HG03045 (cell line): ENCODE data around the gene CKB.

ENCODE experiments used
- ATAC-seq: cut with Tn5 transposase; IDR thresholded peaks from one replicate; pipeline ENCODE4 v1.9.1; 2021; ENCODE audit warnings: mild to moderate bottlenecking, moderate library complexity; ENCODE audit not compliant: unreplicated experiment

The CKB gene

DNA sequence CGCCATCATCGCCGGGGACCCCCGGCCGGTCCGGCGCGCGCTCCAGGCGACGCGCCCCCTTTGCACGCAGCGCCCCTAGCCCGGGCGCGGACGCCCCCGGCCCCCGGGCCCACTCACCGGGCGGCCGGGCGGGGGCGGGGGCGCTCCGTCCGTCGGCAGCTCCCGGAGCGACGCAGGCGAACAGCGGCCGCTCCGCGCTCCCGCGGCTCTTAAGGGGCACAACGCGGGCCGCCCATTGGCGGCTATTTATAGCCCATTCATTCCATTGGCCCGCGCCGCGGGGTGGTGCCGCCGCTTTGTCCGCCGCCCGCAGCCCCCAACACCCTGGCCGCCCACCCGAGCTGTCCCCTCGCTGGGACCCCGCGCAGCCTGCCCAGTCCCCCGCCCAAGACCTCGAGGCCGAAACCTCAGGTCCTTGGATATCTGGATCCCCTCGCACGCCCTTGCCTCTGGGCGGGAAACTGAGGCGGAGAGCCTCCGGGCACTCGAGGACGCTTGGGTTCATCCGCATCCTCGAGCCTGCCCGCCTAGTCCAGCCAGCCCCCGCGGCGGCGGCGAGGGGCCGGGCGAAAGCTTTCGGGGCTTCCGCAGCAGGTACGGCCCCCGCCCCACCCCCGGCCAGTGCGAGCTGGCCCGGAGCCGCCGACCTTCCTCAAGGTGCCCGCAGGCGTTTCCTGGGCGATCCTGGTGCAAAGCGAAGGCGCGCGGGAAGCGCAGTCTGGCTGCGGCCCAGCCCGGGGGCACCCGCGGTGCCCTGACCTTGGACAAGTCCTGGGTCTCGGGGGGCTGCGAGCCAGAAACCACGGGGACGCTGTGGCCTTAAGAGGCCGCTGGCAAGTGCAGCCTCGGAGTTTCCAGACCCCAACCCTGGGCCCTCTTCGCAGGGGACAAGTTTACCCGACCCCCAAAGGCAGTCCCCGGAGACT is at the start of gene CKB:
CKB (minus strand) TSS at position 182 of the 926 bp plus-strand sequence. CDS start 337 bp downstream, outside the sequence.
- no peak for ATAC-seq

DNA sequence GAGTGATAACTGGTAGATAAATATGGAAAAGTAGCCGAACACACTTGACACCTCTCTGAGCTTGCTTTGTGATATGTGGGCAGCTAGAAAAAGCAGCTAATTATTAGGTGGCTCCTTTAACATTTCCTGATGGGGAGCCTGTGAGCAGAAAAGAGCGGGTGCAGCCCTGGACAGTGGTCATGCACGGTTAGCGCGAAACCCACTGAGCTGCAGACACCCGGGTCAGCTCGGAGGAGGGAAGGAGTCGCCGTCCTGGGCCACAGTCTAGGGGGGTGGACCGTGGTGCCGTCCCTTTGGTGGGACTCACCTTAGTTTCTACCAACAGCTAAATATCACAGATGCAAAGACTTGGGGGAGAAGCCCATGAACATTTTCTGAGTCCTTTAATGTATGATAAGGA is 46.8 kb upstream of the CKB start:
- ATAC-seq = no peak

DNA sequence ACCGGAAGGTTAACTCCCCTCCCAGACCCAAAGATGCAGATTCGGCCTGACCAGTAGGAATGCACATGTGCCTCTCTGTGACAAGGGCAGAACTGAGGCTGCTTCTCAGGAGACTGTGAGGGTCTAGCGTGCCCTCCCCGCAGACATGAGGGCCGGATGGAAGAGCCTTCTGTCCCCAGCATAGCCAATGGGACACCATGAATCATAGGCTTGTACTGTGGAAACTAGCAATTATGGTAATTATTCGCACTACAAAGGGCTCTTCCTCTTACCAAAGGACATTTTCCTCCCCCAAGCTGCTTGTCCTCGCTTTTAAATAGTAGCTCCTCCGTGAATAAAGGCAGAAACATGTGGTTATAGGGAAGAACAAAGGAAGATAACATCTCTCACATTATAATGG is 46.3 kb upstream of the CKB start:
- ATAC-seq = no peak

DNA sequence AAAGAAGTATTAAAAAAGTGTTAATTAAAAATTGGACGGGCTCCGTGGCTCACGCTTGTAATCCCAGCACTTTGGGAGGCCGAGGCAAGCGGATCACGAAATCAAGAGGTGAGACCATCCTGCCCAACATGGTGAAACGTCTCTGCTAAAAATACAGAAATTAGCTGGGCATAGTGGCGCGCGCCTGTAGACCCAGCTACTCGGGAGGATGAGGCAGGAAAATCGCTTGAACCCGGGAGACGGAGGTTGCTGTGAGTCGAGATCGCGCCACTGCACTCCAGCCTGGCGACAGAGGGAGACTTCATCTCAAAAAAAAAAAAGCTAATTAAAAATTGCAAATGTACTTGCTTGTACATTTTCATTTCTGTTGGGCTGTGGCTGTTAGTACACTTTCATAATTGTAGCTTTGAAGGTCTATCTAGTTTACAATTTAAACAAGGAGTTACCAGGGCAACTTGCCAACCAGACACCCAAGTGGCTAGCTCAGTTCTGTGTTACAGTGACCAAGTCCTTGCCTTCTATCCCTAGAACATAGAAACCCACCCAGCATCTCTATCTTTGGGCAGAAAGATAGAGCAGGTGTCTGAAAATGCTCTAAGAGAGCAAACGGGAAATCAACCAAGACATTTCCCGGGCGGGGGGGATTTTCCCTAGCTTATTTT is 41.3 kb upstream of the CKB start:
- no peak for ATAC-seq

DNA sequence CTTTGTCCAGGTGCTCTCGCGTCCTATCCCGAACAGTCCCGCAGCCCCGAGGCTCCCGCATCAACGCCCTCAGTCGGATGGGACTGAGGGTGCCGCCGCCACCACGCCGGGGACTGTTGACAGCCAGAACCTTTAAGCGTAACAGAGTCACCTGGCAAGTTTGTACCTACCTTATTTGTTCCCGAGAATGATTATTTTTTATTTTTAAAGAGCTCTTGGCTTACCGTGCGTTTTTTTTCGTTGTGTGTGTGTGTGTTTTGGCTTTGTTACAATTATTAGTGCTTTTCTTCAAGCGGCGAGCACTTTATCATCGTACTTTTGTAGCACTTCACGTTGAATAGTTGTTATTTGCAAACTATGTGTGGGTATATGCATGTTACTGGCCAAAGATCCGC is 40.6 kb upstream of the CKB start:
- no peak for ATAC-seq

DNA sequence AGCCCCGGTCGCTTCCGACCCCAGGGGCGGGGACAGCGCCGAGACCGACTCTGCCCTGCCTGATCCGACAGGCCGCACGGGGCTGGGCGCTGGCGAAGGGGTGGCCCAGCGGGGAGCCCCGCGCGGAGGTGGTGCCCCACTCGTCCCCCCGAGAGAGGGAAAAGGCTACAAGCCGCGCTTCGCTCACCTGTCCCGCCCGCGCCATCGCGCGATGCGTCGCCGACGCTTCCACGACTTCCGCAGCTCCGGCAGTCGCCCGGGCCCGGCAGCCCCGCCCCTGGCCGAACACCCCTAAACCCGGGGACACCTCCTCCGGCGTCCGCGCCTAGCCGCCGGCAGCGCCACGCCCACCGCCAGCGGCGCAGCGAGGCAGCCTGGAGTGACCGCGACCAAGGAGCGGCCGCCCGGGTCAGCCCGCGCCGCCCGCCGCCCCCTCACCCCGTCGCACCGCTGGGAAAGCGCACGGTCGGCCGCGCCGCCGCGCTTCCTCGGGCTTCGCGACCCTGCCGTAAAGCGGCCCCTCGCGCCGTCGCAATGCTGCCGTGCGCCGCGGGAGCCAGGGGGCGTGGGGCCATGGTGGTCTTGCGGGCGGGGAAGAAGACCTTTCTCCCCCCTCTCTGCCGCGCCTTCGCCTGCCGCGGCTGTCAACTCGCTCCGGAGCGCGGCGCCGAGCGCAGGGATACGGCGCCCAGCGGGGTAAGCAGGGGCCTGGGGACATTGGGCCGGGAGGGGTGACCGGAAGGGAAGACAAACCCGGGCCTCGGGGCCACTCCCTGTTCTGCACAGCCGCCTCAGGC is 40.0 kb upstream of the CKB start, which contains the start of the genes BAG5 and COA8:
BAG5 (minus strand) TSS at position 229 of the 797 bp plus-strand sequence. CDS start 1,493 bp downstream, outside the sequence.
COA8 (plus strand) TSS at position 532 of the 797 bp plus-strand sequence; CDS start at position 574, 42 bp downstream.
- ATAC-seq = peak; percentile 68

DNA sequence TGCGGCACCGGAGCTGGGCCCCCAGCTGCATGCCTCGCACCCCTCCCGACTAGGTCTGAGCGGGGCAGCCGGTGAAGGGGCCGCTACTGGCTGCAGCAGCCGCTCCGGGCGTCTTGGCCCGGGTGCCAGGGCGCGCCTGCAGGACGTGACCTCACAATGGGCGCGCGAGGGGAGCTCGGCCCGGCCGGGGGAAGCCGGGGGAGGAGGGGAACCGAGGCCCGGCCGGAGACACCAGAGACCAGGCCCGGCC is 39.5 kb upstream of the CKB start:
- no peak for ATAC-seq

DNA sequence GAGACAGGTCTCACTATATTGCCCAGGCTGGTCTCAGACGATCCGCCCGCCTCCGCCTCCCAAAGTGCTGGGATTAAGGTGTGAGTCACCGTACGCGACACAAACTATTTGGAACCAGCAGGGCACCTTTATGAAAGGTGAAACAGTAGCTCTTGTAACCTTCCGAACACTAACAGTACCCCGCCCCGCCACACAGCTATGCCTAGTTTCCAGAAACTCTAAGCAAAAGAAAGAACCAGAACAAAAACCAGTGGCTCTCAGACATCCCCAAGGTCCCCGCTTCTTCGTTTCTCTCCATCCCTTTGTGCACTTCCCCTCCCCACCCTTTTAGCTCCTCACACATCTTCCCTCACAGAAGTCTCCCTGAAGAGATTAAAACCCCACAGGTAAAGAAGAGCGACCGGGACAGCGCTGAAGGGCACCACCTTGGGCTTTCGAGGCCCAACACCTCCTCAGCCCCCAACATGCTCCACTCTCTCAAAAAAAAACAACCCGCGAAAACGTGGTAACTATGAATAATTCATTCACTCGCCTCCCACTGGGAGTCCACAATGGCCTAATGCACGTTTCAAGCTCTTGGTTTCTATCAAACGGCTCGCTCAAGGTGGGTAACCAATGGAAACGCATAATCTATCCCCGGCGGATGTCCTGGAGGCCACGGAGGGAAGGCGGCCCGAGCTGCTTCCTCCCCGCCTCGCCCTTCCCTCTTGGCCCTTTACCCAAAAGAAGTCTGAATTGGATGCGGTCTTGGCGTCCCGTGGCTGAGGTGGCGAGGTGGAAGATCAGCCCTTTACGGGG is 39.0 kb upstream of the CKB start:
- ATAC-seq = peak; percentile 23

DNA sequence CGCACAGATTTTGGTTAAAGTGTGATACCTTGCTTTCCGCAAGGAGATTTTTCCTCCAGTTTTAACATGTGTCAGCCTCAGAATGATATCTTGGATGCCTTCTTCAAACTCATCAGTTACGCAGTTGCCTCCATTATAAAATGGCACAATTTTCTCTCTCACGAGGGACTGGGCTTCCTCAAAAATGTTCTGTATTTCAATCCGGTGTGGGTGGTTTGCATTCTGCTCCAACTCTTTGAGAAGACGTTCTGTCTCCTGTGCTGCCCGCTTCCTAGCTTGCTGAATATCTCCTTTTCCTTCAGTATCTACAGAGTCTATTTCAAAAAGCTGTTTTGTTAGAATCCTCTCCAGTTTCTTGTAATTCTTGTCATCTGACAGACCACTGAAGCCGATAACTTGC is 38.1 kb upstream of the CKB start:
- no peak for ATAC-seq

DNA sequence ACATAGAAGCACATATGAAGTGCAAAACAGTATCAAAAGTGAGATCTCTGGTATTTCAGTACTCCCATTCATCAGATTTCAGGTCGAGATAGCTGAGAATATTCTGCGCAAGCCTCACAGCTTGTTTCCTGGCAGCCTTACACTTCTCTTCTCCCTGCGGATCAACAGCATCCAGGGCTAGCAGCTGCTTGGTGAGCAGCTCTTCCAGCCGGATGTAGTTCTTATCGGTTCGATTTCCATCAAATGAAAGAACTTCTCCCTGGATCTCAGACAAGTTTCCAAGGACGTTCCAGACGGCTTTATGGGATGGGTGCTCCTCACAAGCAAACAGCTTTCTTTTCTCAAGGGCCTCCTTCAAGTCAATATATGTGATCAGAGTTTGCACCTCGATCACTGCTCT is 37.1 kb upstream of the CKB start:
- no peak for ATAC-seq

DNA sequence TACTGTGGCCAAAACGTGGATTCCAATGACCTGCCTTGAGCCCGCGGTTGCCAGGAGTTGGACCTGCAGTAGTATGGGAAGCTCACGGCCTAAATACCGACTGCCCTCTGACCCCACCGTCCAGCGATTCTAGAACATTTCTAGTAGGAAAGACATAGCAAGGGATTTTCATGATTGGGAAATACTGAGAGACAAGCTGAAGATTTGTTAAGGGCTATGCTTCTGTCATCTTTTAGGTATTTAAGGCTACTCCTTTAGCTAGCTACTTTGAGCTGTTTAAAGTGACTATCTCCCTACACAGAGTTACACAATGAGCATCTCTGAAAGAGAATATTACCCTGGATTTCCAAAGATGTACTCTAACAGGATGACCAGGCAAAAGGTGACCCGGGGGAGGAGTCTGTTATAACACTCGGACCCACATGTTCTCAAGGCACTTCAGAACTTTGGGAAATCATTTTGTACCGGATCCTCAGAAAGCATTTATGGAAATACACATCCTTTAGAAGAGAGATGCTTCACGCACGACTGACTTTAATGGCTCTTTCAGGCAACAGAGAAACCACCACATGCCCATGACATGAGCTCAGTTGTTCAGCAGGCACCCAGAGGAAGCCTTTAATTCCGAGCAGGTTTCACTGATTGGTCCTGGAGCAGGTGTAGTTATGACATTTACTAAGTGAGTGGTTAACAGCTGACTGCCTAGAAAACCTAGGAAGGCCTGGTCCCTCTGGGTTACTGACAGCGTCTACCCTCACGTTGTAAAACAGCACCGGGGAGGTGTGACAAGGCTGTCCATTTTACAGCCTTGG is 35.6 kb upstream of the CKB start:
- no peak for ATAC-seq

DNA sequence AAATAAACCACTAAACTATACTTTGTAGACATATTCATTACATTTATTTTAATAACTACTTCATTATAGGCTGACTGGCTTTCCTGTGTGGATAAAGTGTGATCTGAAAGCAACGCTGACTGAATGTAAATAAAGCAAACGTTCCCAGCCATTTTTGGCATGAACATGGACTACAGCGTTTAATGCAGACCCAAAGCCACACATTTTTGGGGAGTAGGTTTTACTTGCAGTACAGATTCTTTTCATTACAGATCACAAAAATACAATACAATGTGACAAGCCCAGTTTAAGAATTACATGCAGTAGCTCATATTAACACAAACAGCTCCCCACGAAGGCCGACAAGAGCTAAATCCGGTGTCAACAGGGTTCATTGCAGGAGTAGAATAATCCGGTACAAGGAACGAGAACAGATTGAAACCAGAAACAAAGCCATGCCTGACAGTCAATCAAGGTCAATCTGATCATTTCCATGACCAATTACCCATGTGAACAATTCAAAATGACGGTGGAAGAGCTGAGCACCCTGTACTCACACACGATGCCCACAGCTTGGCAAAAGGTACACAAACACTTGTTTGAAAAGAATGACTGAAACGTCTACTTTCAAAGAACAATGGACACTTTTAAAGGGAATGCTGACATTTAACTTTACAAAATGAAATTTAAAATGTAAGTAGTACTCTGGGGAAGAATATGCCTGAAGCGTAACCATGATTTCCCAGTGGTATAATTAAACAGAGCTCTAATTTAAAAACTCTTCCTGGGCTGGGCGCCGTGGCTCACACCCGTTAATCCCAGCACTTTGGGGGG is 34.5 kb upstream of the CKB start:
- no peak for ATAC-seq

DNA sequence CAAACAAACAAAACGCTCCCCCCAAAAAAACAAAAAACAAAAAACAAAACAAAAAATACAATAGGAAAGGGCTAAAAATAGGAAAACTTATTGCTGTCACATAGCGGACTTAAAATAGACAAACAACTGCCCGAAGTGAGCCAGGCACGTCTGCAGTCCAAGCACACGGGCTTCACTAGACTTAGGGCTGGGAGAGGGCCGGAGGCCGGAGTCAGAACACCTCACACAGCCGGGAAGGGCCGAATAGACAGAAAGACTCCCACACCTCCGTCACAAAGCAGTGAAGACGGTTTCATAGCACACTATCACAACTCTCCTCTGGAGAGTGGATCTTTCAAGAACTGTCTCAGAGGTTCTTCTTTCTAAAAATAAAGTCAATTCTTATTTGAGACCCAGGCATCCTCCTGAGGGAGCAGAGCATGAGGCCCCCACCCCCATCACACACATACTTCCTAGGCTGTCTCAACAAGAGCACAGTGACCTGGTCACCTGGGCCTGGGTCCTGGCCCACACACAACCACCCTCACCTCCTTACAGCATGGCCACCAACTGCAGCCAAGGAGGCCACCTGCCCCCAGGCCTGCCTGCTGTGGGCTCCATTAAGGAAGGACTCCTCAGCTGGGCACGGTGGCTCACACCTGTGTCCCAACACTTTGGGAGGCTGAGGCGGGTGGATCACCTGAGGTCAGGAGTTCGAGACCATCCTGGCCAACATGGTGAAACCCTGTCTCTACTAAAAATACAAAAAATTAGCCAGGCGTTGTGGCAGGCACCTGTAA is 33.1 kb upstream of the CKB start:
- ATAC-seq = no peak

DNA sequence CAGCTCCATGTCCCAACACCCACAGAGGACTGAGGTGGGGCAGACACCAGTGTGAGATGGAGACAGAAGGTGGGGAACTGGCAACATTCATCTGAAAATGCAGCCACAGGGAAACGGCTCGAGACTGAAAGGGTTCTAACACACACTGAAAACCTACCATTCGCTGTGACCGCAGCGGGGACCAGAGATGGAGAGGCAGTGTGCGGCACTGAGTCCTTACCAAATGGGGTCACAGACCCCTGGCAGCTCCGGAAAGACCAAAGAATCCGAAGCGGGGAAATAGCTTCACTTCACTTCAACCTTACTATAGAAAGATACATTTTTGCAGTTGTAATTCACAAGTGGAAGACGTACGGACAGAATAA is 30.2 kb upstream of the CKB start:
- ATAC-seq = no peak

DNA sequence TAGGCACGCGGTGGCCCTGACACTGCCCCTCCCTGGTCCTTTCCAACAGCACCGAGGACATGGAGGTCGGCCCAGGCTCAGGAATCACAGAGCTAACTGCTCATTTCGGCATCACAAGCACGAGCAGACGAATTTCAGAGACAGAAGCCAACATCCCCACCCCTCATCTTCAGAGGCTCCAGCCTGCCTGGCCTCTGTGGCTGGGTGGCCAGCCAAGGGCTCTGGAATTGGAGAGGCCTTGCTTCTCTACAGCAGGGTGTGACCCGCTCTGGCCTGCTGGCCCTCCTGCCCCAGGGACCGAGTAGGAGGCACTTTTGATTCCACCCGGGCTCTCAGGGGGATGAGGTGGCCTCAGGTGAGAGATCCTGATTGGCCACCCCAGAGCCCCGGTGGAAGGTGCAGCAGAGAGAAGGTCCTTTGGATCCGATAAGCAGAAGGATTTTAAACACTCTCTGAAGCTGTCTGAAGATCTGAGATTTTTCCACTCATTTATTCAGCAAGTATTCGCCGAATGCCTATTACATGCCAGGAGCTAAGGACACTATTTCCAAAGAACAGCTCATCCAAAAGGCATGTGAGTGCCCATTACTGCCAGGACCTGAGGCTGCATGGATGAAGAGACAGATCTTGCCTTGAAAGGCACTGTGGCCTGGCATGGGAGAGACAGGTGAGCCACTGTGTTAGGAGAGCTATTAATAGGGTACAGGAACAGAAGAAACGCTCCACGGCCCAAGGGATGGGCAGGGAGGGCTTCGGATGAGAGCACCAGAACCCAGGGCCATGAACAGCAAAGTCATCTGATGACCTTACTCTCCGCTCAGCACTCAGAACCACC is 29.6 kb upstream of the CKB start:
- ATAC-seq = no peak

DNA sequence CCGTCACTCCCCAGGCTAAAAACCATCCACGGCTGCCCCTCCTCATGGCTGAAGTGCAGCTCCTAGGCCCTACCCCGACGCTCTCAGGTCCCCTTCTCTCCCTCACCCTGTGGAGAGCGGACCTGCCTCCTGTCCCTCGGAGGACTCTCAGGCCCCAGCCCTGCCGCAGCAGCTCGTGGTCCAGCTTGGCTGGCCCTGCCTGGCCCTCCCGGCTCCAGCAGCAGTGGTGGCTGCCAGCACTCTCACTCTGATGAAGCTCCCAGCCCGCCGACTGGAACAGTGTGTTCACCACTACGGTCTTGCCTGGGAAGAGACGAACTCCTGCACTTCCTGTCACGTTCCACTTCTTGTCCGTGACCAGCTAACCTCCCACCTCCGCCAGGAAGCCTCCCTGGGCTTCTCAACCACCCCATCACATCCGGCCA is 28.7 kb upstream of the CKB start:
- no peak for ATAC-seq
